ENCODE measurements around the gene CC2D1B. TPM values are rescaled to one million over a fixed set of nuclear protein-coding genes. Genes with fewer than 3 reads are reported as not detected.

Gene CC2D1B
- total RNA-seq, 1 donor from 2014 or later = 10.1 TPM

DNA sequence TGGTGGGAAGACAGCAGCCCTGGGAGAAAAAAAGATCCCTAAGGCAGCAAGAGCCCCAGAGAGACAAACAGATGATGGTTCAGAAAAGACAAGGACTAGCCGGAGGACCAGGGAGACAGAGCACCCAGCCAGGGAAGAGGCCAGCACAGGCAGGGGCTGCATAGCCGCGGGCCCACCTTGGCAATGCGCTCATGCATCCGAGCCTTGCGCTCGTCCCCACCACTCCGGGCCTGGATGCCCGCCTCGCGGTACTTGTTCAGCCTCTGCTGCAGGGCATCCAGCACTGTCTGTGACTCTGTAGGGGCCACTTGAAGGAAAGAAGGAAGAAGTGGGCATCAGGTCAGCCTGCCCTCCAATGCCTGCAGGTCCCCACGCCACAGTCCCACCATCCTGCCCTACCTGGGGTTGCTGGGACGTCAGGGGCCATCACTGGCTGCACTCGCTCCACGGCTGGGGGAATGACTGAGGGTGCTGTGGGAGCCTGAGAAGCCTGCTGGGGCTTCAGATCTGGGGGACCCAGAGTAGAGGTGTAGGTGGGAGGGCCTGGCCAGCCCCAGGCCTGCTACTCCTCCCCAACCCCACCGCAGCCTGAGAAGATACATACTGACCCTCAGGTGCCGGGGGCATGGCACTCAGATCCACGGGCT lies 7.0 kb downstream of the CC2D1B start:
- no peak for DNase-seq

DNA sequence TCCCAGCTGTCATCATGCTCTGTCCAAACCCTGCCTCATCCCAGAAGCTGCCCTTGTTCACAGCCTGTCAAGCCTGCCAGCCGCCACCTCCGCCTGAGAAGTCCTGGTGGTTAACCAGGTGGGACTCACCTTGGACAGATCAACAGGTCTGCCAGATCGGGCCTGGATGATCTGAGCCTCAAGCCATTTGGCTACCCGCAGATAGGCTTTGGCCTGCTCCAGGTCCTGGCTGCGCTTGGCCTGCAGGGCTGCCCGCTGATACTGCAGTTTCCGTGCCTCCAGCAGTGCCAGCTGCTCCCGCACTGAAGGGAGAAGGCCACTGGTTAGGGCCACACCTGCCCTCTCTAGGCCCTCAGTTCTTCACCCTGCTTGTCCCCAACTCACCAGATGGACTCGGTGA lies 8.6 kb downstream of the CC2D1B start:
- DNase-seq = no peak

DNA sequence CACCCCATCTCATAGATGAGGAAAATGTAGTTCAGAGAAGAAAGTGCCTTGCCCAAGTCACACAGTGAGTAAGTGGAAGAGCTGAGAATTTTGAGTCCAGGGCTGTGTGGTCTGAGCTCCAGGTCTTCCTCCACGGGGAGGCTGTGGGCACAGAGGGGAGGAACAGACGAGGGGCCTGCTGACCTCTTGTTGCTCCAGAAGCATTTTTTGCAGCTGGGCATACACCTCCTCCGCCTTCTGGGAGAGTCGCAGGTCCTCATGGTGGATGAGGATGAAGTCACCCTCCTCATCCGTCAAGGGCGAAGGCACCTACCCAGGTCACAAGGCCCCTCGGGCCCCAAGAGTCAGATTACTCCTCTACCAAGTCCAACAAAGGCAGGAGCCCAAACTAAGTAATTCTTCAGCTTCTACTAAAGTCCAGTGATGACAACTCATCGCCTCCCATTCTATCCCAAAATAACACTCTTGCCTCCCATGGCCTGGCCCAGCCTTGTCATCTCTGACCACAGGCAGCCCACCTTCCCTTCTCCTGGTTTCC lies 9.1 kb downstream of the CC2D1B start:
- no peak for DNase-seq

DNA sequence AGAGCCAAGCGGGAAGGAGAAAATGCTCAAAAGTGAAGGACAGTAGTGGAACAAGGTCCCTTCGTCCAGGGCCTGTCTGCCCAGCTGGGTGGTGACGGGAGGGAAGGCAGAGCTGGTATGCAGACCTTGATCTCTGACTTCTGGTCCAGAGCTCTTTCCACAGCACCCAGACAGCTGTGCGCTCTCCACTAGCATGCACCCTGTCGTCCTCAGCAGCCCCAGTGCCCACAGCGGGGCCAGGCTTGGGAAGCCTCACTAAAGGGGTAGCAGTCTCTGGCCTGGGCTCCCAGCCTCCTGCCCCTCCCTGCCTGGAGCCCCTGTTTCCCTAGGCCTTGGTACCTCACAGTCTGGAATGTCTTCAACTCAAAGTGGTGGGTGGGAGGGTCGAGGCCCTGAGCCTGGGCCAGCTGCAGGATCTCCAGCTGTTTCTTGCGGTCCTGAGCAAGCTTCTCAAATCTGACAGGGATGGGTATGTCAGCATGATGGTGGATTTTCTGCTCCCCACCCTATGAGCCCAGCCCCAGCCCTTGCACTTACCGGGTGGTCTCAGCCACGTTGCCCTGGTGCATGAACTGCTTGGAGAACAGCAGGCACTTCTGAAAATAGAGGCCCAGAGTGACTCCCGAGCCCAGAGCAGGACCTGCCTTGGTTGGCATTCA lies 10.0 kb downstream of the CC2D1B start:
- no peak for DNase-seq

DNA sequence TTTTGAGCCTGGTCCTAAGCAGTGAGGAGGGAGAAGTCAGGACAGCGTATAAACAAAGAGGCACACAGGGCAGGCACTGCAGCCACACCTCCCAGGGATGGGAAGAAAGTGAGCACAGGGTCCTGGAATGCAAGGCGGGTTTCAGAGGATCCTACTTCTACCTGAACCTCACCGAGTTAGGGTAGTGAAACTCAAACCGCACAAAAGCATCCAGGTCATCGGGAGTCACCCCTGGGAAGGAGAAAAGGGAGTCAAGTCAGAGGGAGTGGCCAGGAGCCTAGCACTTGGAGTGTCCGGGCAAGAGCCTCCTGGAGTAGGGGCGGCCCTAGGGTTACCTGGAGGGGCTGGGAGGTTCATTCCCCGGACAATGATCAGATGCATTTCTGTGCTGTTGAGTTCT lies 10.6 kb downstream of the CC2D1B start:
- no peak for DNase-seq

DNA sequence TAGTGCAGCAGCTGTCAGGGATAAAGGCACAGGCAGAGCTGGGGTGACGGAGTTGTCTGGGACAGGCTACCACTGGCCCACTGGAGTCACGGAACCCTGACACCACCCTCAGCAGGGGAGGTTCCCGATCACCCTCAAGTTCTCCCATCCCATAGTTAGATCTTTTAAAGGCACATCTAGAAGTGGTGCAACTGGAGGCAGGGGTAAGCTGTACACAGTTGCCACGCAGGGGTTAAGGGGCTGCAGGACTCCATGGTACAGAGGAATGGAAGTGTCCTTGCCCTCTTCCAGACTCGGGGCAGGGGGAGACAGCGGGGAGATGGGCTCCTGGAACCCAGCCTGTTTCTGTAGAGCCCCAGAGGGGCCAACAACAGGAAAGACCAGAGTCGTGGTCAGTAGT lies 13.3 kb downstream of the CC2D1B start:
- no peak for DNase-seq

DNA sequence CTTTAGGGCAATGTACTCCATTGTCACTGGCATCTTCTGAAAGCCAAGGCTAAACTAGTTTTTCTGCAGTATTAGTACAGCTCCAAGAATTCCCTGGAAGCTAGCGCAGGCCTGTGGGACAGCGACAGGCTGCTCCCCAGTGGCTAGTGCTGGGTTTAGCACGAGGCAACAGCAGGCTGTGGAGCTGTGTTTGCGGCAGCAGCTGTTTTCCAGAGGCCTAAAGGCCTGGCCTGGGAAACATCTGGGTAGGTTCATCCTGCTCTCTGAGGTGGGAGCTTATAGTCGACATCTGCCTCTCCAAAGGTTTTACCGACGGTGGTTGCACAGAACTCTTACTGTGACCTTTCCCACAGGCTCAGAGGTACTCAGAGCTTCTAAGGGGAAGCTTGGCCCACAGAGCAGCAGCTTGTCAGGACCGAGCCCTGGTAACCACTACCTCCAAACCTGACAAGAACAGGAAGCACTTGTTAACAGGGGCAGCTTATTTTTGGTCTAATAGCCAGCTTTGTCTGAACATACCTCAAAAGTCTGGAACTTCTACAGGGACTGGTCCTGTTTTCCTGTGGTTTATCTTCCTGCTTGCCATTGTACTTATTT lies 17.2 kb downstream of the CC2D1B start:
- DNase-seq = peak; percentile 24

DNA sequence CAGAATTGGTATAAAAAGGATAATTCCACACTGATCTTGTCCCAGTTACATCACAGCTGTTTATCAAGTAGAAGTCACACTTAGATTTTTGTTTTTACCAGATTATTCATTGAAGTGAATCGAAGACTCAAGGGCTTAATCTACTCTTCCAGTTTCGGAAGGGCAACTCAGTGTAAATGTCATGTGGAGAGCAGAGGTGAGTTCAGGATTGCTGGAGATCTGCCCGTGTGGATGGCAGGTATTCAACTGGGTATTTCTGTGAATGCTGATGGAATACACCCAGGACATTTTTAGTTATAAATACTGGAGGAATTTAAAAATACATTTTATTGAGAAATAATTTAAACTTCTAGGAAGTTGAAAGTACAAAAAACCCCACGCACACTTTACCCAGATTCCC lies 19.4 kb downstream of the CC2D1B start:
- no peak for DNase-seq

DNA sequence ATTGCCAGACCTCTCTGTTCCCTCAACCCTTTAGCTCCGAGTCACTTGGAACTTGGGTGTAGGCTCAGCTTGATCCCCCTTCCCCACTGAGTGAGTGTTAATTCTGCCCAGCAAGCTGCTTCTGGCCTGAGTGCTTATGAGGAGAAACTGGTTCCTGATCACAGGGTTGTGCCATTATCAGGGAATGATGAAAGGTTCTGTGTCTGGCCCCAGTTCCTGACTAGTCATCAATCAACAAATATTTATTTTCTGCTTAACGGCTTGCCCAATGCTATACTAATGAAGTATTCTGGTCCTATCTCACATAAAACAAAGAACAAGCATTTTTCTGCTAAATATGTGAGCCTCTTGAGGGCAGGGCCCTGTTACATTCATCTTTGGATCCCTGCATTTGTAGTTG lies 20.8 kb downstream of the CC2D1B start:
- DNase-seq = no peak

DNA sequence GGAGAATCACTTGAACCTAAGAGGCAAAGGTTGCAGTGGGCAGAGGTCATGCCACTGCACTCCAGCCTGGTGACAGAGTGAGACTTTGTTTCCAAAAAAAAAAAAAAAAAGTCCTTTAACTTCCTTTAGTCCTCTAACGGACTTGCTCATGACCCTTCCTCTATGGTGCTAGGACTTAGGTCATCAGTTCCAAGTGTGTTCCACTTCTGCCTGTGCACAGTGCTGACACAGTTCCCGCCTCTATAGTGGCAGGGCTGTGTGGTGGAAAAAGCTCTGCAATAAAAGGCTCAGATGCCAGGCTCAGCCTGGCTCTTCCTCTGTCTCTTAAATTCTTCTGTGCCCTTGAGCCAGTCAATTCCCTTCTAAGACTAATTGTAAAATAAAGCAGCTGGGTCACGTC lies 22.0 kb downstream of the CC2D1B start:
- DNase-seq = no peak

DNA sequence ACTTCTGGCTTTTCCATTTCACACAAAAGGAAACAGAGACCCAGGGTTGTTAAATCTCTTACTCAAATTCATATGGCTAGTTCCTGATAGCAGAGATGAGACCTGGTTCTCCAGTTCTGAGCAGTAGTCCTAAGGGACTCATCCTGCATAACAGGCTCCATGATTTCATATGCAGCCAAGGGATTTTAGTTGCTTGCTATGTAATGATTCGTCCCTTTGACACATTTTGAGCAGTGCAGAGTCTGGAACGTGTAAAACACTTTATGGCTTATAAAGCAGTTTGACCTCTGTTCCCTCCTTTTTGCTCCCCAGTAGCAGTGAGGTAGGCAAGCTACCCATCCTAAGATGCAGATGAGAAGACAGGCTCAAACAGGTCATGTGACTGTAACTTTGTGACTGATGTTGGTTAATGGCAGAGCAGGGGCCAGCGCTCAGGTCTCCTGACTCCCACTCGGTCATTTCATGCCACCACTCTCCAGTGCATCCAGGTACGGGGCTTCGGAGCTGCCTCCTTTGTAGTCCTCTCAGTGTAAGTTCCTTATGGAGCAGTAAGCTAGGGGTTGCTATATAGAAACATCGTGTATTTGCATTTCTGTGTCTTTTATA lies 24.2 kb downstream of the CC2D1B start:
- no peak for DNase-seq

DNA sequence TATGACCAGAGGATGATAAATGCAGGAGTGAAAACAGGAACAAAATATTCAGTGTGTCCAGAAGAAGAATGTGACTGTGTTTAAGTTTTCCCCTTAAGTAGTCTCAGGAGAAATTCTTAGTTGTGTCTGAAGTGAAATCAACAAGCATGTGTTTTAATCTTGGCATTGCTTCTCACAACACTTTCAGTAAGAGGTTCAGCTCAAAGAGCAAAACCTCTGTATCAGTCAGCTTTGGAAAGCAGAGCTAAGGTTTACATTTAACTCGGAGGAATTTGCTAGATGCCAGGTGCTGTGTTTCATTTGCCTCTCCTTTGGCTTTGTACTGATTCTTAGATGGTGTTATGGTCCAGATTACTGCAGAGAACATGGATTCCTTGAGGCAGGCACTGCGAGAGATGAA lies 28.6 kb downstream of the CC2D1B start:
- no peak for DNase-seq

DNA sequence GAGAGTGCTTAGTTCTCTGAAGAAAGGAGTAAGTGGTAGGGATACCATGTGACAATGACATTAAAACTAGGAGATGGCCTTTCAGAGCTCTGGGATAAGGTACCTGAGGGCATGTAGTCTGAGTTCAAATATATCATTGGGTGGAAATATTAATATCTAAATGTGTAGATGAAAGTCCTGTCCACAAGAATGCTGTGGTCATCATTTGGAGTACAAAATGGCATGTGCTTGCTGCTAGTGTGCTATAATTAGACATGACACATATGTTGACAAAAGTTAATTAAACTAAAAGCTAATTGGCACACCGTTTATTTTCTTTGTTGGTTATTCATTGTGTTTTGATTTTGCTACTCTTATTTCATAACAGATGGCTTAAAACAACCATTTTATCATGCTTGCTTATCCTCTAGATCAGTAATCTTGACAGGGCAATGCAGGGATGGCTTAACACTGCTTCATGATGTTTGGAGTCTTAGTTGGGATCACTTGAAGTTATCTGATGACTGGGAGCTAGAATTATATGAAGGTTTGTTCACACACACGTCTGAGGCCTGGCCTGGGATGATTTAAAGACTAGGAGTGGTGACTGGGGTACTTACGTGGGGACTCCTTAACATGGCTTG lies 31.0 kb downstream of the CC2D1B start:
- no peak for DNase-seq

DNA sequence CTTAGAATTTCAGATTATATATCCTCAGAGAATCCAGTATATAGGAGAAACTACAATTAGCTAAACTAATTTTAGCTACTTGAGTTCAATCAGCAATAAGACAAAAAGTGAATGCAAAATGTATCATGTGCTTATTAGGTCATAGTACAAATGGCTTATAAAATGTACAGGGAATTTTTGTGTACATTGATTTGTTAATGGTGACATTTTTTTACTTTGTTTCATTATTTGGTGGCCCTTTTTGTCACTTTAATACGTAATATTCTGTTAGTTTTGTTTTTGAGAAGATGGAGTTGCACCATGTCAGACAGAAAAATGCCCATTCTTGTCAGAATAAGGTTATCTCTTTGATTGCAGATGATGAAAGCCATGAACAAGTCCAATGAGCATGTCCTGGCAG lies 33.6 kb downstream of the CC2D1B start:
- DNase-seq = no peak

DNA sequence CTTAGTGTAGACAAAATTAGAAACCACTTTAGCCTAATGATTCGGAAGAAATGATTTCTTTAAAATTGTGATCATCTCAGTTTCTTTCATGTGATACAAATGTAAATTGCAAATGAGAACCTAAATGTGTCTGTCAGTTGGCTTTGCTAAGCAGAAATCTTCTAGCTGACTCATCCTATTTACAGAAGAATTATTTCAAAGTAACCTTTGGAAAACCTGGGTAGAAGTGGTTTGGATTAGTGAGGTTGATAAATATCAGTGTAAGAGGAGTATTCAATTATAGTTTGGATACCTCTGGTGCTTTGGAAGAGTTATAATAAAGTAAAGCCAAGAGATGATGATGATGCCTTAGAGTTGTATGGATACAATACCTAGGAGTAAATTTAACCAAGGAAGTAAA lies 37.4 kb downstream of the CC2D1B start:
- DNase-seq = no peak

DNA sequence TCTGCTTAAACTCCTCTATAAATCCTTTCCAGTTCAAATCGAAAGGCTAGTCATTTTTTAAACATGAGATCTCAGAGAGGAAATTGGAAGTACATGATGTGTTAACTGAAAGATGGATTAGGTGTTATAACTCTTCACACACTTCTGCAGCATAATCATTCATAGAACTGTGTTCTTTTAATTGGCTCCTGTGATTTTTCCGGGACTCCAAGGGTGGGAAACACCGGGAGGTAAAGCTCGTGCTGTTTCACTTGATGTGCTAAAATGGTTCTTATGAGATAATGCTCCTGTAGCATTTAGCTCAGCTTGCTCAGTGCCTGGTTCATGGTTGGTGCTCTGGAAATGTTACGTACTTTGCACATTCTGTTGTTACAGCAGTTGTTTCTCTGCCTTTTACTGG lies 40.2 kb downstream of the CC2D1B start:
- DNase-seq = no peak

DNA sequence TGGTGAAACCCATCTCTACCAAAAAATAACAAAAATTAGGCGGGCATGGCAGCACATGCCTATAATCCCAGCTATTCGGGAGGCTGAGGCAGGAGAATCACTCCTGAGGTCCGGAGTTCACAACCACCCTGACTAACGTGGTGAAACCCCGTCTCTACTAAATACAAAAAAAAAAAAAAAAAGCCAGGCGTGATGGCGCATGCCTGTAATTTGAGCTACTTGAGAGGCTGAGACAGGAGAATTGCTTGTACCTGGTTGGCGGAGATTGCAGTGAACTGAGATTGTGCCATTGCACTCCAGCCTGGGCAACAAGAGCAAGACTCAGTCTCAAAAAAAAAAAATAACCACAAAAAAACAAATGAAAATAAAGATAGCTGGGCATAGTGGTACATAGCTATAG lies 42.3 kb downstream of the CC2D1B start:
- DNase-seq = no peak

DNA sequence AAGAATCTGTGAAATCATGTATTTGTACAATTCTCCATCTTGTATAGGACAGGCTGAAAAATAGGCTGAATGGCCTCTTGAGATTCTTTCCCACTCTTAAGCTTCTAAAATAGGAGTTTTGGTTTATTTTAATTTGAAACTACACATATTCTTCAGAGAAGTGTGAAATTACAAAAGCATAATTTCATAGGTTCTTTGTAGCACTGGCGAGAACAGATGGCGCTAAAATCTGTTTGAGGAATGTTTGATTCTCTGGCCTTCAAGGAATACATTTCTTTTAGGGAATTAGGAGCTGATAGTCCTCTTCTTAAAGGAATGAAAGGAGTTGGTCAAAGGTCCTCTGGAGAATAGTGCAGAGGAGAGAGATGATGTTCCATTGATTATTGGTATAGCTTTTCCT lies 44.9 kb downstream of the CC2D1B start:
- DNase-seq = no peak

DNA sequence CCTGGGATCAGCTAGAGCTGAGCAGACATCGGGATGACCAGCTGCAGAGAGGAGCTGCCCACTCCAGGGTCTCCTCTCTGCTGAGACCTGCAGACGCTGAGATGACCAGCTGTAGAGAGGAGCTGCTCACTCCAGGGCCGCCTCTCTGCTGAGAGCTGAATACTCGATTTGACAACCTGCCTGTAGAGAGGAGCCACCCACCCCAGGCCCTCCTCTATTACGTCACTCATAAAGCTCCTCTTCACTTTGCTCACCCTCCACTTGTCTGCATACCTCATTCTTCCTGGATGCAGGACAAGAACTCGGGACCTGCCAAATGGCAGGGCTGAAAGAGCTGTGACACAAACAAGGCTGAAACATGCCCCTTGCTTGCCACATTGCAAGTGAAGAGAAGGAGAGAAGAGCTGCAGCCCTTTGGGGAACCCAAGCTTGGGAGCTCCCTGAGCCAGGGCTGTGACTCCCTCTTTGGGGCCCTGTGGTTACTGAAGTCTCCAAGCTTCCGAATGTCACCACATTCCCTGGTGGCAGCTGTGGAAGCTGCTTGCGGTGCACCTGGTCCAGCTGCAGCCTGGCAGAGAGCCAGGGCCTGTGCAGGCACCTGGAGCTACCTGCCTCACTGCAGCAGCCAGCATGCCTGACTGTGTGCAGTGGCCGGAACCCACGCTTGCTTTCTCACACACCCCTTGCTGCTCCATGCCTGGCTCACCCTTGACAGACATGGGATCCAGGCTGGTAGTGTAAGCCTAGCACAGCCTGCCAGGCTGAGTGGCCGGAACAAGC lies 59.6 kb downstream of the CC2D1B start:
- DNase-seq = no peak

DNA sequence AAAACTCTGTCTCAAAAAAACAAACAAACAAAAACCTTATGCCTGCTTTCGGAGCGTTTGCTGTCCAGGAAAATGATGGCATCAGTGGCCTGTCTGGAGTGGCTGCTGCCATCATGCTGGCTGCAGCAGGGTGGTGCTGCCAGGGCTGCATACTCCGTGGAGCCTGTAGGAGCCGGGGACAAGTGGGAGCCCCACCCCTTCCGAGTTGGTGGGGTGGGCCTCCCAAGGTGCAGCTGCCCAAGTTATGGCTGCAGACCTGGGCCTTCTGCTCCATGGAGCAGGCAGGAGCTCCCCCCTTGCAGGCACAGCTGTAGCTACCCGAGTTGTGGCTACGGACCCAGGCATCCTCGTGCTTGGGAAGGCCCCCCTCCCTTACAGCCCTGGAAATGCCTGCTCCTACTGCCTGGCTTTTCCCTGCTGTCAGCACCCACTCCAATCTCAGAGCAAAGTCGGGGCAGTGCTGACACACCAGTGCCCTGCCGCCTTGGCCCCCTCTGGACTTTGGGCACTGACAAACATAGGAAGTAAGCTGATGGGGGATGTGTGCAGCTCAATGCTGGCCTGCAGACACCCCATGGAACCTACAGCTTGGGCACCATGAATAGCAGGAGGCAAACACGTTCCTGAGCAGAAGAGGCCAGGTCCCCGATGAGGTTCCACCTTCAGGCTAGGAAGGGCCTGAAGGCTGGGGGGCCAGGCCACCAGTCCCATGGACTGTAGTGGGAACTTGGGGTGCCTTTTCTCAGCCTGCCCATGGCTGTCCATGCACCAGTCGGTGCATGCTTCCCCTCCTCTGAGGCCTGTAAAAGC lies 60.4 kb downstream of the CC2D1B start:
- DNase-seq = no peak
